Coronary artery (tissue), 2 donors: ENCODE measurements around the gene ANKS3.

Experiments
- DNase-seq: peaks from one replicate; pipeline ENCODE4 v3.0.0-alpha.2; 2017; ENCODE audit warnings: low spot score
- H3K27ac ChIP-seq, 2 donors: fragments of 200-600 bp; sonication (generic); one replicate each; pipeline ENCODE4 v1.5.1; 2016 to 2019
- H3K4me3 ChIP-seq: fragments of 200-600 bp; sonication (generic); 2 replicates; pipeline ENCODE4 v1.5.1; 2016; ENCODE audit warnings: mild to moderate bottlenecking, moderate library complexity
- TF ChIP-seq, protein P1 (sequence below): fragments of 200-600 bp; sonication (generic); IDR thresholded peaks from one replicate; pipeline ENCODE4 v1.5.1; 2019; ENCODE audit warnings: antibody characterized with exemption

ANKS3 gene

DNA sequence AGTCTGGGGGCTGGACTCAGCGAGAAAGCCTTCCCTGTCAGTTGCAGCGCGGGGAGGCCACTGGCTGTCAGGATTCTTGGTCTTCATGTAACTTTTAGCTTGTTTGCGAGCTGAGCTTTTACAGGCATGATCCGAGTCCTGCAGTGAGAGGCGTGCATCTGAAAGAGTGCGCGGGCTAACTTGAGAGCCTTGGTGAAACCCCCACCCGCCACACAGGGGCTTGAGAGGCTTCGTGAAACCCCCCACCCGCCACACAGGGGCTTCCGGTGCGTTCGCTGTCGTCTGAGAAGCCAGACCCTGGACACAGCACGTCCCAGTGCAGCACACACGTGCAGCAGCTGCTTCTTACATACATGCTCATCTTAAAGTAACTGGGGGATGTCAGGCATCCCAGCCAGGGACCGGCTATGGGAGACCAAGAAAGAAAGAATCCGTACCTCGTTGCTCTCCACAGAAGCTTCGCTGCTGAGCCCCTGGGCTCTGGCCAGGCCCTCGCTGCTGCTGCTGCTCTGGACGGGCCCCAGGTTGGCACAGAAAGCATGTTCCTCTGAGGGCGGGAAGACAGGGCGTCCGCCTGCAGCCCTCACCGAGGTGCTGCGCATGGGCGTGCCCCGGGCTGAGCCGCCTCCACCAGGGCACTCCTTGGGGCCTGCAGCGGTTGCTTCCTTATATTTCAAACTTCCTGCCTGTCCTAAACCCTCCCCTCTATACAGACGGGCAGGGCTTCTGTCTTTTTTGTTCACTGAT, 32.9 kb downstream of the ANKS3 start:
- TF ChIP-seq, protein P1, sequence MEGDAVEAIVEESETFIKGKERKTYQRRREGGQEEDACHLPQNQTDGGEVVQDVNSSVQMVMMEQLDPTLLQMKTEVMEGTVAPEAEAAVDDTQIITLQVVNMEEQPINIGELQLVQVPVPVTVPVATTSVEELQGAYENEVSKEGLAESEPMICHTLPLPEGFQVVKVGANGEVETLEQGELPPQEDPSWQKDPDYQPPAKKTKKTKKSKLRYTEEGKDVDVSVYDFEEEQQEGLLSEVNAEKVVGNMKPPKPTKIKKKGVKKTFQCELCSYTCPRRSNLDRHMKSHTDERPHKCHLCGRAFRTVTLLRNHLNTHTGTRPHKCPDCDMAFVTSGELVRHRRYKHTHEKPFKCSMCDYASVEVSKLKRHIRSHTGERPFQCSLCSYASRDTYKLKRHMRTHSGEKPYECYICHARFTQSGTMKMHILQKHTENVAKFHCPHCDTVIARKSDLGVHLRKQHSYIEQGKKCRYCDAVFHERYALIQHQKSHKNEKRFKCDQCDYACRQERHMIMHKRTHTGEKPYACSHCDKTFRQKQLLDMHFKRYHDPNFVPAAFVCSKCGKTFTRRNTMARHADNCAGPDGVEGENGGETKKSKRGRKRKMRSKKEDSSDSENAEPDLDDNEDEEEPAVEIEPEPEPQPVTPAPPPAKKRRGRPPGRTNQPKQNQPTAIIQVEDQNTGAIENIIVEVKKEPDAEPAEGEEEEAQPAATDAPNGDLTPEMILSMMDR, result no peak
- Histone ChIP-seq H3K4me3 (no peak overlapping the region), H3K27ac (no peak overlapping the region)
- no peak for DNase-seq

DNA sequence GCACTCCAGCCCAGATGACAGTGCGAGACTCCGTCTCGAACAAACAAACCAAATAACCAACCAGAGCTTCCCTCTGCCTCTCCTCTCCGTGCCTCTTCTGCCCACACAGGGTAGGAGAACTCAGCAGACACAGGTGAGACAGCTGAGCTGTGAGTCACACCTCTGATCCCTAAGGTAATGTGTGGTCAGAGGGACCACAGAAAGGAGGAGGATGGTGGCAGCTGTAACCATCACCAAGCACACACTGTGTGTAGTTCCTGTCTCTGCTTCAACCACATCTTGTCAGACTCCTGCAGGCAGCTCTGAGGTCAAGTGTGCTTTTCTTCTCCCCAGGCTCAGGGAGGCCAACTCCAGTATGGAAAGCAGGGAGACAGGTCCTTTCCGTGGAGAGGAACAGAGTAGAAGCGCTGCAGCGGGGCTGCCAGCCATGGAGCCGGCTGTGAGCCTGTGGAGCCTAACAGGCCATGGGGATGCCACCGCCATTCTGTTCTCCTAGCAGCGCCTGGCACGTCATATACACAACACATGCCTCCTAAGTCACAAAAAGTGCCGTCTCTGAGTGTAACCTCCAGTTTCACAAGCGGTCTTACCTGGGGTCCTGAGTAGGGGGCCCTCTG, 33.6 kb downstream of the ANKS3 start:
- TF ChIP-seq, protein P1, result no peak
- Histone ChIP-seq H3K4me3 (no peak overlapping the region), H3K27ac (no peak overlapping the region)
- no peak for DNase-seq

DNA sequence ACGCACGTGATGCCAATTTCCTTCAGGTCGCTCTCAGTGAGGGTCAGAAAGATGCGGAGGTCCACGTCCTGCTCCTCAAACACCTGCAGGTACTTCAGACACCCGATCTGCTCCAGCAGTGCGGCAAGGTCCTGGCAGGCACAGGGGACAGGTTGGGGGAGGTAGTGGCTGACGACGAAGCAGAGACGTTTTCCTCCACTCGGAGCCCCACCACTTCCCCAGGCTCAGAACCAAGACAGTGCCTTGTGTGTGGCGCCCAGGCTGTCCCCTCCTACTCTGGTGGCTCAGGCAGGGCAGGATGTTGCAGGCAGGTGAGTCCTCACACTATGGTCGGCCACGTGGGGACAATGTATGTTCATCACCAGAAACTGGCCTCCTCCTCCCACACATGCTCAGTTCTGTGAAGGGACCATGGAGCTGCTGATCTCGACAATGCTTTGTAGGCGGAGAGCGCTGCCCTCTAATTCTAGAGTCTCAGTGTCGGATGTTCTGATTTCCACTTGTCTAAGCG, 35.0 kb downstream of the ANKS3 start:
- Histone ChIP-seq H3K4me3 (no peak overlapping the region), H3K27ac (no peak overlapping the region)
- DNase-seq, result no peak
- TF ChIP-seq, protein P1, result no peak

- Histone ChIP-seq H3K4me3 (no peak overlapping the region), H3K27ac (no peak overlapping the region)
- TF ChIP-seq, protein P1, result no peak
- DNase-seq, result no peak
These were observed 35.6 kb downstream of the ANKS3 start for GRCh38 chr16:4698321-4699045.

DNA sequence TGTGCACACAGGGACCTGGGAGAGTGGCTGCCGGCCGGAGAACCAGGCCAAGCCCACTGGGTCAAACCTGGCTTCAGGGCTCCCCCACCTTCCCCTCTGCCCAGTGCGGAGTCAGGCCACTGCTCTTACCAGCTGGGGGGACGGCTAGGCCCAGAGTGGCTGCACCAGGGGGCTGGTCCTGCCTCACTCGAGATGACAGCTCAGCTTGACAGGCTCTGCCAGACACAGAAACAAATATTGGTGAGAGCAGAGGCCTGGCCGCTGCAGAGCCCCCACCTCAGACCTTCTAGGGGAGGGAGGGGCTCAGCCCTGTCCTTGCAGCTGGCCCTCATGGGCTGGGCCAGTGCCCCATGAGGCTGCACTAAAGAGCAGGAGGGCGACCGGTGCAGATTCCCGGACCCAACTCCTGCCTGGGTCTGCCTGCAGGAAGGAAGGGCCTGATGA, 36.2 kb downstream of the ANKS3 start:
- DNase-seq, result no peak
- no peak overlapping the region for H3K27ac ChIP-seq
- H3K4me3 ChIP-seq, result no peak overlapping the region
- TF ChIP-seq, protein P1, result no peak

DNA sequence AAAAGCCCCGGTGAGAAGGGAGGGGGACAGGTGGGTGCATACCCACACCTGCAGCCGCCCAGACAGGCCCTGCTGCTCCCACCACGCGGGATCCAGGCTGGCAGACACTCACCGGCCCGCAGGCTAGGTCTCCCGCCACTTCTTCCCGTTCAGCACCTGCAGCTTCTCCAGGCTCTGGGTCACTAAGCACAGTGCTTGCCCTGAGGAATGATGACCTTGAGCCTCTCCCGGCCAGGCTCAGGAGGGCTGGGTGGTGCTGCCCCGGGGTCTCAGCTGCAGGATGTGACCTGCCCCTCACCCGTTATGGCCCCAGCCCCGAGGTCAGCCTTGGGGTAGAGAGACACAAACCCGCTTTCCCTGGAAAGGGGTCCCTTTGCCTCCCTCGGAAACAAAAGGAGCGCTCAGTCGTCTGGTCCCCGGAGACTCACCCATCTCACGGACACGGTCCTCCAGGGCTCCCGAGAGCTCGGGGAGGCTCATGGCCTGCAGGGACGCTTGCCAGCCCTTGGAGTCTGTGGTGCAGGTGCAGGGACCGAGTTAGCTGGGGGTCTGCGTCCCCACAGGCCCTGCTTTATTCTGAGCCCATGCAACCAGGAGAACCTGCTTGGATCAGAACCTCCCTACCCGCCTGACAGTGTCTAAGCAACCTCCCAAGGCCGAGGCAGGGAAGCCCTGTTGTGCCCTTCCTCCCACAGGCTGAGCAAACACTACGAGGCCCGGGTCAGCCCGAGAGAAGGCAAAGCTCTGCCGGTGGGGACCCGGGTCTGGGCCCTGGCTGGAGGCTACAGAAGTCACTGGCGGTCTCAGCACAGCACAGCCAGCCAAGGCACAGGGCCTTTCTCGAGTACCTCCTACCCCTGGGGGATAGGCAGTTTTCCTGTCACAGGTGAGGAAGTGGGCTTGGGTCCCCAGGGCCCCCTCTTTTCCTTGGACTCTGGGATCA, 36.9 kb downstream of the ANKS3 start:
- no peak overlapping the region for H3K4me3 ChIP-seq
- H3K27ac ChIP-seq, result peak overlapping the region in 1 of 2 donors; percentile 96
- TF ChIP-seq, protein P1, result no peak
- no peak for DNase-seq
